Muscle of arm (tissue), 12 donors: Measurements from ENCODE around the gene EDAR. TPM values are rescaled to one million over a fixed set of nuclear protein-coding genes. Genes with fewer than 3 reads are reported as not detected.

ENCODE experiments used
- DNase-seq: peaks from one replicate; pipeline ENCODE4 v3.0.0-alpha.2; 2013
- polyA plus RNA-seq, 12 donors: library from polyadenylated mRNA; unstranded; fragments of 120-200 nt; gene quantifications; one replicate each; pipeline ENCODE4 v1.2.1, GENCODE V29; 2013; ENCODE audit not compliant: insufficient read length in 12 of 12

Gene EDAR
- polyA plus RNA-seq, 12 donors: 0.07 to 11.3 (median 0.18) TPM; not detected in 3

- no peak for DNase-seq
Measured at GRCh38 chr2:108924580-108925251, 64.3 kb downstream of the EDAR start.

- no peak for DNase-seq
Measured at GRCh38 chr2:108923736-108924579, 65.1 kb downstream of the EDAR start.

- no peak for DNase-seq
Measured at GRCh38 chr2:108923019-108923700, 65.9 kb downstream of the EDAR start.

GRCh38 chr2:108922141-108922915 is 66.7 kb downstream of the EDAR start:
- DNase-seq: no peak

GRCh38 chr2:108921096-108922030 is 67.7 kb downstream of the EDAR start:
- DNase-seq: no peak

- DNase-seq: no peak
Measured at GRCh38 chr2:108920686-108921085, 68.3 kb downstream of the EDAR start.

- DNase-seq: no peak
Measured at GRCh38 chr2:108919571-108920373, 69.2 kb downstream of the EDAR start.

- no peak for DNase-seq
Measured at GRCh38 chr2:108918941-108919341, 70.1 kb downstream of the EDAR start.

GRCh38 chr2:108918156-108918874 is 70.7 kb downstream of the EDAR start:
- no peak for DNase-seq

GRCh38 chr2:108917526-108917925 is 71.5 kb downstream of the EDAR start:
- no peak for DNase-seq

GRCh38 chr2:108916796-108917421 is 72.1 kb downstream of the EDAR start:
- no peak for DNase-seq

- no peak for DNase-seq
Measured at GRCh38 chr2:108916122-108916795, 72.8 kb downstream of the EDAR start.

- no peak for DNase-seq
Measured at GRCh38 chr2:108912629-108912902, 76.5 kb downstream of the EDAR start.

- DNase-seq: no peak
Measured at GRCh38 chr2:108911807-108912628, 77.0 kb downstream of the EDAR start.

- no peak for DNase-seq
Measured at GRCh38 chr2:108911401-108911800, 77.6 kb downstream of the EDAR start.

GRCh38 chr2:108910541-108911396 is 78.3 kb downstream of the EDAR start:
- DNase-seq: no peak
